ENCODE results near the gene SLC1A4.

DNA sequence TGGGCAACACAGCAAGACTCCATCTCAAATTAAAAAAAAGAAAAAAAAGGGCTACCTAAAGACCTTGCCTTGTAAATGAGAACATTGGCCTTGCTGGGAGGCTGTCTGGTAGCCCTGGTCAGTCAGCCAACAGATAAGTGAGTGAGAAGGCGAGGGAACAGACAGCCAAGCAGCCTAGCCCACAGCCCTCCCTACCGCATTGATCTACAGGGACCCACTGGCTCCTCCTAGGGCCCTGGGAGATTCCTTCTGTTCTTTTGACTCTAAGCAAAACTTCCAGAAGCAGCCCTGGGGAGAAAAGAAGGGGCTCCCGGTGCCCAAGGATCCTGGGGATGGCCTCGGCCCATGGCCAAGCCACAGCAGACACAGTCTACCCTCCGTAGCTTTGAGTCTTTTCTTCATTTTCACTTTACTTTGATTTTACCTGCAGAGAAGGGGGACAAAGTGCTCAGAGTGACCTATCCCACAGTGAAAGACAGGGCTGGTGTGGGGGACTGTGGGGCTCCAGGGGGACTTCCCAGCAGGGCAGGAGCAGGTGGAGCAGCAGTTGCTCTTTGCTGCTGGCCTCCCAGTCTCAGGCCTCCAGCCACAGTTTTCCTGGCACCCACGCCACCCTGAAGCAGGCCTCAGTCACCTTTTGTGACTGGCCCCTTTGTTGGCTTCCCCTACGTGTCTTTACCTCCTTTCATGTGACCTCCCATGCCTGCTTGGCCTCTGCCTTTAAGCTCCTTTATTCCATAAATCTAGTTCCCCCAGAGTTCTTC lies 72.1 kb downstream of the SLC1A4 start:
- TF ChIP-seq GATAD2B (conservative IDR thresholded peaks at IDR 0.05; ENCODE audit: low read depth) (no peak), CTCF (IDR thresholded peaks at IDR 0.05 in 2 of 3, conservative IDR thresholded peaks at IDR 0.05 in 1 of 3; ENCODE audit: control insufficient read depth in 2 of 3, extremely low read depth in 1 of 3, insufficient read depth in 1 of 3, low read depth in 3 of 3, low read length in 3 of 3) (no peak), NR2C2 (IDR thresholded peaks at IDR 0.05; ENCODE audit: borderline replicate concordance, control insufficient read depth, insufficient read length, low read depth) (no peak)

Data from GM12878 (cell line).